ENCODE data around the gene SPDYC.

SPDYC gene

DNA sequence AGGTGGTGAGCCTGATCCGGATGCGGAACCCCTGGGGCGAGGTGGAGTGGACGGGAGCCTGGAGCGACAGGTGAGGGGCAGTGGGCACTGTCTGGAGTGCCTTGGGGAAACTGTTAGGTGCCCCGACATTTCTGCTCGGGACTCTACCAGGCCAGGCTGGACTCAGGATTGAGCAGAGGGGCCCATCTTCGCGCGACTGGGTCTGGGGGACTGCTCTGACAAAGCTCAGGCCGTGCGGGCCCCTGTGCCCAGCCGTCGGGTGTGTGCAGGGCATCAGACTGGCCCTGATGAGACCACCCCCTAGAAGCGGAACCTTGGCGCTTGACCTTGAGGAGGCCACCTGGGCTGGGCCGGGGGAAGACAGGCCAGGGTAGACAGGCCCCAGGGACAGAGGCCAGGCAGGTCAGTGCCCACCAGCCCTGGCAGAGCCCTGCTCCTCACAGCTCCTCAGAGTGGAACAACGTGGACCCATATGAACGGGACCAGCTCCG, 18.0 kb downstream of the SPDYC start:
- no peak overlapping the region for H2AFZ ChIP-seq (ENCODE audit: low read length)
- TF ChIP-seq EZH2 (IDR thresholded peaks at IDR 0.05; ENCODE audit: borderline replicate concordance, low read length), result no peak
- TF ChIP-seq, protein P1, sequence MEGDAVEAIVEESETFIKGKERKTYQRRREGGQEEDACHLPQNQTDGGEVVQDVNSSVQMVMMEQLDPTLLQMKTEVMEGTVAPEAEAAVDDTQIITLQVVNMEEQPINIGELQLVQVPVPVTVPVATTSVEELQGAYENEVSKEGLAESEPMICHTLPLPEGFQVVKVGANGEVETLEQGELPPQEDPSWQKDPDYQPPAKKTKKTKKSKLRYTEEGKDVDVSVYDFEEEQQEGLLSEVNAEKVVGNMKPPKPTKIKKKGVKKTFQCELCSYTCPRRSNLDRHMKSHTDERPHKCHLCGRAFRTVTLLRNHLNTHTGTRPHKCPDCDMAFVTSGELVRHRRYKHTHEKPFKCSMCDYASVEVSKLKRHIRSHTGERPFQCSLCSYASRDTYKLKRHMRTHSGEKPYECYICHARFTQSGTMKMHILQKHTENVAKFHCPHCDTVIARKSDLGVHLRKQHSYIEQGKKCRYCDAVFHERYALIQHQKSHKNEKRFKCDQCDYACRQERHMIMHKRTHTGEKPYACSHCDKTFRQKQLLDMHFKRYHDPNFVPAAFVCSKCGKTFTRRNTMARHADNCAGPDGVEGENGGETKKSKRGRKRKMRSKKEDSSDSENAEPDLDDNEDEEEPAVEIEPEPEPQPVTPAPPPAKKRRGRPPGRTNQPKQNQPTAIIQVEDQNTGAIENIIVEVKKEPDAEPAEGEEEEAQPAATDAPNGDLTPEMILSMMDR (IDR thresholded peaks at IDR 0.05; ENCODE audit: low read length), result no peak
- no peak overlapping the region for H3K27ac ChIP-seq (ENCODE audit: low read depth, low read length, poor library complexity, severe bottlenecking)
- no peak overlapping the region for H3K9ac ChIP-seq (ENCODE audit: low read length)
- no peaks in the 10 kb centered on the region for H3K27me3 ChIP-seq (ENCODE audit: insufficient read depth, low read length)
- H3K9me2 ChIP-seq (ENCODE audit: low read depth, low read length), result no peaks in the 10 kb centered on the region
- H4K20me1 ChIP-seq (ENCODE audit: insufficient read depth, low read length), result no peaks in the 10 kb centered on the region
- no peaks in the 10 kb centered on the region for H3K9me3 ChIP-seq (ENCODE audit: low read length)
- H3K4me2 ChIP-seq (ENCODE audit: low read length), result no peak overlapping the region
- H3F3A ChIP-seq (ENCODE audit: insufficient read depth, low read length), result no peaks in the 10 kb centered on the region
- H3K4me3 ChIP-seq (ENCODE audit: low read depth, low read length, poor library complexity, severe bottlenecking), result no peak overlapping the region
- peaks cover 9% of the 10 kb centered on the region for H3K4me1 ChIP-seq (ENCODE audit: insufficient read depth, low read length, severe bottlenecking)
- H3K36me3 ChIP-seq (ENCODE audit: insufficient read depth, low read length), result peaks cover 49% of the 10 kb centered on the region
- no peaks in the 10 kb centered on the region for H3K79me2 ChIP-seq (ENCODE audit: insufficient read depth, low read length)

DNA sequence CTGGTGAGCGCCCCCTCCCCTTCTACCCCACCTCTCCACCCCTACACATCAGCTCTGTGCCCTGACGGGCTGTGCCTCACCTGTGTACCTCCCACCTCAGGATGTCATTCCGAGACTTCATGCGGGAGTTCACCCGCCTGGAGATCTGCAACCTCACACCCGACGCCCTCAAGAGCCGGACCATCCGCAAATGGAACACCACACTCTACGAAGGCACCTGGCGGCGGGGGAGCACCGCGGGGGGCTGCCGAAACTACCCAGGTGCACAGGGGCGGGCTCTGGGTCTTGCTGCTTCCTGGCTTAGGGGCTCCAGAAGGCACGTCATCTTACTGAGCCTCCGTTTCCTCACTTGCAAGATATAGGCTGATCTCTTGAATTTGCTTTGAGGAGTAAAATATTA, 18.5 kb downstream of the SPDYC start:
- Histone ChIP-seq H3F3A (ENCODE audit: insufficient read depth, low read length) (no peaks in the 10 kb centered on the region), H2AFZ (ENCODE audit: low read length) (no peak overlapping the region), H3K9ac (ENCODE audit: low read length) (no peak overlapping the region), H4K20me1 (ENCODE audit: insufficient read depth, low read length) (no peaks in the 10 kb centered on the region), H3K9me2 (ENCODE audit: low read depth, low read length) (no peaks in the 10 kb centered on the region), H3K9me3 (ENCODE audit: low read length) (no peaks in the 10 kb centered on the region), H3K27ac (ENCODE audit: low read depth, low read length, poor library complexity, severe bottlenecking) (no peak overlapping the region), H3K79me2 (ENCODE audit: insufficient read depth, low read length) (no peaks in the 10 kb centered on the region), H3K36me3 (ENCODE audit: insufficient read depth, low read length) (peaks cover 47% of the 10 kb centered on the region), H3K4me3 (ENCODE audit: low read depth, low read length, poor library complexity, severe bottlenecking) (no peak overlapping the region), H3K4me1 (ENCODE audit: insufficient read depth, low read length, severe bottlenecking) (peaks cover 4% of the 10 kb centered on the region), H3K27me3 (ENCODE audit: insufficient read depth, low read length) (no peaks in the 10 kb centered on the region), H3K4me2 (ENCODE audit: low read length) (no peak overlapping the region)
- no peak for TF ChIP-seq EZH2 (IDR thresholded peaks at IDR 0.05; ENCODE audit: borderline replicate concordance, low read length)
- TF ChIP-seq, protein P1 (IDR thresholded peaks at IDR 0.05; ENCODE audit: low read length), result no peak

DNA sequence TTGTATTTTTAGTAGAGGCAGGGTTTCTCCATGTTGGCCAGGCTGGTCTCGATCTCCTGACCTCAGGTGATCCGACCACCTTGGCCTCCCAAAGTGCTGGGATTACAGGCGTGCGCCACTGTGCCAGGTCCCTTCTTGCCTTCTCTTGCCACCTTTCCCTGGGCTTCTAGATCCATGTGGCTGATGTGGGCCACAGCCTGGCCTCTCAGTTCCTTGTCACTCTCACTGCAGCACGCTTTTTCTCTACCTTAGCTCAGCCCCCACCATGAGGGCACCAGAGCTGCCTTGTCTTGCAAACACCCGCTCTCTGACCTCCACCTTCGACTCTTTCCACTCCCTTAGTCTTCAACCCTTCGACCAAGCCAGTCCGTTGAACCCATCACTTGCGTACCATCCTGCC, 19.2 kb downstream of the SPDYC start:
- no peak overlapping the region for H3K9ac ChIP-seq (ENCODE audit: low read length)
- no peaks in the 10 kb centered on the region for H4K20me1 ChIP-seq (ENCODE audit: insufficient read depth, low read length)
- no peak overlapping the region for H2AFZ ChIP-seq (ENCODE audit: low read length)
- H3K79me2 ChIP-seq (ENCODE audit: insufficient read depth, low read length), result no peaks in the 10 kb centered on the region
- H3F3A ChIP-seq (ENCODE audit: insufficient read depth, low read length), result no peaks in the 10 kb centered on the region
- no peak overlapping the region for H3K4me3 ChIP-seq (ENCODE audit: low read depth, low read length, poor library complexity, severe bottlenecking)
- no peaks in the 10 kb centered on the region for H3K27me3 ChIP-seq (ENCODE audit: insufficient read depth, low read length)
- TF ChIP-seq, protein P1 (IDR thresholded peaks at IDR 0.05; ENCODE audit: low read length), result no peak
- no peak for TF ChIP-seq EZH2 (IDR thresholded peaks at IDR 0.05; ENCODE audit: borderline replicate concordance, low read length)
- H3K36me3 ChIP-seq (ENCODE audit: insufficient read depth, low read length), result peaks cover 51% of the 10 kb centered on the region
- H3K4me1 ChIP-seq (ENCODE audit: insufficient read depth, low read length, severe bottlenecking), result no peaks in the 10 kb centered on the region
- no peak overlapping the region for H3K4me2 ChIP-seq (ENCODE audit: low read length)
- H3K9me2 ChIP-seq (ENCODE audit: low read depth, low read length), result no peaks in the 10 kb centered on the region
- H3K9me3 ChIP-seq (ENCODE audit: low read length), result no peaks in the 10 kb centered on the region
- no peak overlapping the region for H3K27ac ChIP-seq (ENCODE audit: low read depth, low read length, poor library complexity, severe bottlenecking)

Measured in OCI-LY1 (cell line).